Tibial nerve (tissue), 4 donors: ENCODE data around the gene HCK.

Experiments
- EP300 ChIP-seq, 2 donors: sonication (generic); formaldehyde crosslinking; IDR thresholded peaks; one replicate each; pipeline ENCODE4 v1.6.1; 2017; ENCODE audit warnings: antibody characterized with exemption in 2 of 2, mild to moderate bottlenecking in 1 of 2
- TF ChIP-seq, protein P1 (sequence below), 5 experiments: fragments of 200-600 bp in 3 of 5; fragments of 450-650 bp in 2 of 5; sonication (generic) in 3 of 5; IDR thresholded peaks; one replicate each; pipeline ENCODE4 v1.5.1; 2016 to 2019; ENCODE audit warnings: antibody characterized with exemption in 5 of 5, mild to moderate bottlenecking in 3 of 5, moderate library complexity in 2 of 5

GRCh38 chr20:32098786-32099185 is 46.7 kb downstream of the HCK start:
- TF ChIP-seq, protein P1, sequence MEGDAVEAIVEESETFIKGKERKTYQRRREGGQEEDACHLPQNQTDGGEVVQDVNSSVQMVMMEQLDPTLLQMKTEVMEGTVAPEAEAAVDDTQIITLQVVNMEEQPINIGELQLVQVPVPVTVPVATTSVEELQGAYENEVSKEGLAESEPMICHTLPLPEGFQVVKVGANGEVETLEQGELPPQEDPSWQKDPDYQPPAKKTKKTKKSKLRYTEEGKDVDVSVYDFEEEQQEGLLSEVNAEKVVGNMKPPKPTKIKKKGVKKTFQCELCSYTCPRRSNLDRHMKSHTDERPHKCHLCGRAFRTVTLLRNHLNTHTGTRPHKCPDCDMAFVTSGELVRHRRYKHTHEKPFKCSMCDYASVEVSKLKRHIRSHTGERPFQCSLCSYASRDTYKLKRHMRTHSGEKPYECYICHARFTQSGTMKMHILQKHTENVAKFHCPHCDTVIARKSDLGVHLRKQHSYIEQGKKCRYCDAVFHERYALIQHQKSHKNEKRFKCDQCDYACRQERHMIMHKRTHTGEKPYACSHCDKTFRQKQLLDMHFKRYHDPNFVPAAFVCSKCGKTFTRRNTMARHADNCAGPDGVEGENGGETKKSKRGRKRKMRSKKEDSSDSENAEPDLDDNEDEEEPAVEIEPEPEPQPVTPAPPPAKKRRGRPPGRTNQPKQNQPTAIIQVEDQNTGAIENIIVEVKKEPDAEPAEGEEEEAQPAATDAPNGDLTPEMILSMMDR (IDR thresholded peaks at IDR 0.05): no peak
- no peak for TF ChIP-seq EP300 (IDR thresholded peaks at IDR 0.05)
